HG03175 (cell line): ENCODE results near the gene LMTK2.
"Not testable (repeated sequence)": the region's sequence is repeated elsewhere in the genome, so short reads cannot be mapped to it uniquely, and the experiment has no call there.

Experiments
- ATAC-seq: cut with Tn5 transposase; IDR thresholded peaks from one replicate; pipeline ENCODE4 v1.9.1; 2021; ENCODE audit warnings: mild to moderate bottlenecking, moderate library complexity; ENCODE audit not compliant: unreplicated experiment

LMTK2 gene

GRCh38 chr7:98215561-98216495 lies 109.2 kb downstream of the LMTK2 start:
- no peak for ATAC-seq

GRCh38 chr7:98216941-98217622 lies 110.4 kb downstream of the LMTK2 start:
- no peak for ATAC-seq

GRCh38 chr7:98217623-98218582 lies 111.2 kb downstream of the LMTK2 start:
- no peak for ATAC-seq

- not testable (repeated sequence) for ATAC-seq
Observed at GRCh38 chr7:98219382-98219781, 112.7 kb downstream of the LMTK2 start.

GRCh38 chr7:98221611-98222532 lies 115.2 kb downstream of the LMTK2 start:
- no peak for ATAC-seq

GRCh38 chr7:98222533-98223195 lies 116.0 kb downstream of the LMTK2 start:
- ATAC-seq, result no peak

- ATAC-seq, result no peak
Observed at GRCh38 chr7:98223351-98223897, 116.8 kb downstream of the LMTK2 start.

GRCh38 chr7:98223898-98224700 lies 117.4 kb downstream of the LMTK2 start:
- no peak for ATAC-seq

GRCh38 chr7:98224701-98225181 lies 118.1 kb downstream of the LMTK2 start:
- no peak for ATAC-seq

GRCh38 chr7:98225913-98226614 lies 119.4 kb downstream of the LMTK2 start:
- no peak for ATAC-seq

- no peak for ATAC-seq
Observed at GRCh38 chr7:98227939-98228338, 121.3 kb downstream of the LMTK2 start.

GRCh38 chr7:98228801-98229200 lies 122.1 kb downstream of the LMTK2 start:
- ATAC-seq, result no peak

- no peak for ATAC-seq
Observed at GRCh38 chr7:98229441-98229840, 122.8 kb downstream of the LMTK2 start.

- ATAC-seq, result no peak
Observed at GRCh38 chr7:98229991-98230745, 123.5 kb downstream of the LMTK2 start.

GRCh38 chr7:98230746-98231471 lies 124.2 kb downstream of the LMTK2 start:
- no peak for ATAC-seq
